ENCODE data around the gene MRPS30.
"Not testable (repeated sequence)": the region's sequence is repeated elsewhere in the genome, so short reads cannot be mapped to it uniquely, and the experiment has no call there.

Gene MRPS30

DNA sequence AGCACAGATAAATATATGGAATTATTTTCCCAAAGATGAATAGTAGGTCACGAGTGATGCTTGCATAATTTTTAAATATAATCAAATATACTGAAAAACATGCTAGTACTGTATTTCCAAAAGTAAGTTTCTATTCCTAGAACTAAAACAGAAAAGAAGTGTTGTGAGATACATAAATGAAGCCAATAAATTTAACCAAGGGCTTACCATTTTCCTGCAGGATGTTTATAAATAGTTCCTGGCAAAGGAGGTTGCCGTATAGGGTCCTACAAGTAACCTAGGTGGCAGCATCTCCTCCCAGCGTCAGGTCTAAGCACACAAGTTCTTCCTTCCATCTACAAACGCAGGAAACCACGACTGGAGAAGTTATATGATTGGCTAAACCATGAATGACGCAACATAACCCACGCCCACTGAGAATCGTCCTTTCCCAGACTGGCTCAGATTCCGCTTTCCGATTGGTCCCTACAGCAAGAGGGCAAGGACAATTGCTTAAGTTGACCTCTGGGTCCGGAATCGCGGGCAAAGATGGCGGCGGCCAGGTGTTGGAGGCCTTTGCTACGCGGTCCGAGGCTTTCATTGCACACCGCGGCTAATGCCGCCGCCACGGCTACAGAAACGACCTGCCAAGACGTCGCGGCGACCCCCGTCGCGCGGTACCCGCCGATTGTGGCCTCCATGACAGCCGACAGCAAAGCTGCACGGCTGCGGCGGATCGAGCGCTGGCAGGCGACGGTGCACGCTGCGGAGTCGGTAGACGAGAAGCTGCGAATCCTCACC is at the start of gene MRPS30:
Gene MRPS30, plus strand, starts transcription at position 513 of the 780 bp plus-strand sequence. Its CDS starts 16 bp downstream, at position 529.
- DNase-seq (ENCODE audit: low read depth) = peak; percentile 98

DNA sequence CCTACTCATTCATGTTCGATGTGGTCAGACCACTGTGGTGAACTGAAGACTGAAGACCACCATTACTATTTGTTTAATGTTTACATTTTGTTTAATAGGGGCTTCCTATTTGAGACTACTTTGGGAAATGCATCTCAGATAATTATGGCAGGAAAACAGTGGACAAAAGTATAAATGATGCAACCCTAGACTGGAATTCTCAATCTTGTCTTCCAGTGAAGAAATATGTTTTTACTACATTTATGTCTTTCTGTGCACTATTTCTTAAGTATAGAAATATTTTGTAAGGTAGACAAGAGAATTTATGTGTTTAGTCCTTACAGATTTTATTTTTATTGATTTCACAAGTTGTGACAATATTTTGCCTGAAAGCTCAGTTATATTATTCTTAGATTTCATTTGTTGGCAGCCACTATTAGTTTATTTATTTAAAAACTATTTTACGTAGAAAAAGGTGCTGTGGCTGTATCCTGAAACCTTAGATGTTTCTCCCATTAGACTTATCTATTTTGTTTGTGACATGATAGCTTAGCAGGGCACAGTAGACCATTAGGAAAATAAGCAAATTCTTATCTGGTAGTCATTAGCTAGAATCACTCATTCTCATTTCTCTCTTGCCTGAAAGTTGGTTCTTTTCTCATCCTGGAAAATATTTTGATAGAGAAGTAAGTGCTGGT is 39.4 kb upstream of the MRPS30 start:
- DNase-seq (ENCODE audit: low read depth) = no peak

DNA sequence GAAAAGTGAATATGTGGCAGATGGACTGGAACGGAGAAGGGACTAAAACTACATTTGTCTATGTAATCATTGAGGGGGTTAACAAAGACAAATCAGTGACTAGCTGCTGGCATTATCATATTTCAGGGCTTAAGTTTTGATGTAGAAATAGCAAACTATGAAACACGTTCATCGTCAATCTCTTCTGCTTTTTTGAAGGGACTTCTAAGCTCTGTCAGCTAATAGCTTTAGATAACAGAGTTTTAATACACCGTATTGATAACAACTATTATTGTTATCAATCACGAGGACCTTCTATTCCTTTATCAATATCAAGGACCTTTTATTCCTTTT is 38.9 kb upstream of the MRPS30 start:
- no peak for DNase-seq (ENCODE audit: low read depth)

DNA sequence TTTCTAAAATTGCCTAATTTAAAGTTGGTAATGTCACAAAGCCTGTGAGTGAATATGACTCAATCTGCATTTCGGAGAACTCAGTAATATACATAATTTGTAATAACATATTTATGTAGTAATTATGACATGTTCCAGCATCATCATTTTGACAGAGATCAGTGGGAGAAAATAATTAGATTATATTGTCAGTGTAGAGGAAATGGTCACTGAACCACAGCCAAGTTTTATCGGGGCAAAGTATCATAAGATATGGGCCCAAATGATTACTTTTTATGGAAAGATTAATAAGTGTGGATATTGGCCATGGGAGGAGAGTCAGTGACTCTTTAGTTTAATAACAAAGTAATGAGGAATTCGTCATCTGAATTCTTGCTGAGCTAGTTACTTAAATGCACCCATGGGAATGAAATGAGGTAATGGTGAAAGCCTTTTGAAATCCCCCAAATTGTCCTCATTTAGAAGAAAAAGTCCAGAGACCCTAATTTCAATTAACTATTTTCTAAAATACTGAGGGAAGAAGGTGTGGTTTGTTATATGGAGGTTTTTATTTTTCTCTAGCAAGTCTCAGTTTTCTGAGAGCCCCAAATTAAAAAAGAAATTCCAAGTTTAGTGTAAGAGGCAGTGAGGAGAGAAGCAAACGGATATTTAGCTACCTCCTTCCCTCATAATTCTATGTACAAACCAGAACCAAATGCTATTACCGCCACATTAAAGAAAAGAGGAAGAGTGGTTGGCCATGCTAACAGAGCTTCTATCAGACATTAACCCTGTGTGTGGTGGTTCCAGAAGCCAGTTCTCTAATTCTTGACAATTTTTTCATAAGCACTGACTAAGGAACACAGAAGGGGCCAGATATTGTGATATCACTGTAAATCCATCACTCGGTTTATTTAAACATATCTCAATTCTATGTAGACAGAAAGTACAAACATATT is 37.7 kb upstream of the MRPS30 start:
- no peak for DNase-seq (ENCODE audit: low read depth)

DNA sequence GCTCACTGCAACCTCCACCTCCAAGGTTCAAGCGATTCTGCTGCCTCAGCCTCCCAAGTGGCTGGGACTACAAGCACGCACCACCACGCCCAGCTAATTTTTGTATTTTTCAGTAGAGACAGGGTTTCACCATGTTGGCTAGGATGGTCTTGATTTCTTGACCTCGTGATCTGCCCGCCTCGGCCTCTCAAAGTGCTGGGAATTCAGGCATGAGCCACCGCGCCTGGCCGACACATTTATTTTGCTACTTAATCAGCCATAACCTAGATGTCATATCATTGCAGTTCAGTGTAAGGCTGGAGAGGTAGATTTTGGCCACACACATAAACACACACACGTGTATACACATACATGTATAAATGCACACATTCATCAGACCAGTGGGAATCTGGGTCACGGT is 36.4 kb upstream of the MRPS30 start:
- not testable (repeated sequence) for DNase-seq (ENCODE audit: low read depth)

DNA sequence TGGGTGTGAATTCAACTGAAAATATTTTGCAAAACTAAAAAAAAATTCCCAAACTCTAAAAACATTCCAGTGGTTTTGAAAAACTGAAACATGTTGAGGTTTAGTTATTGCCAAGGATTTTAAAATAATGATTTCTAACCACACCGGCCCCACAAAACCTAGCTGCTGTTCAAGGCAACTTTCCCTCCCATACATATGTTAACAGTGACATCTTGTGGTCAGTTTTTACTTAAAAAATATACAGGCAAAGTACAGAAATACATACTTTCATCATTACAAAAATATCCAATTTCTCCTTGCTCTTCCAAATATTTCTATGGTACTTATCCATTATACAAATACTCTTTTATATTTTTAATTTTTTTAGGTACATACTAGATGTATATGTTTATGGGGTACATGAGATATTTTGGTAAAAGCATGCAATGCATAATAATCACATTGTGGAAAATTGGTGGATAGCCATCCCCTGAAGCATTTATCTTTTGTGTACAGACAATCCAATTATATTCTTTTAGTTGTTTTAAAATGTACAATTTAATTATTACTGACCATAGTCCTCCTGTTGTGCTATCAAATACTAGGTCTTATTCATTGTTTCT is 34.4 kb upstream of the MRPS30 start:
- DNase-seq (ENCODE audit: low read depth) = peak; percentile 24

DNA sequence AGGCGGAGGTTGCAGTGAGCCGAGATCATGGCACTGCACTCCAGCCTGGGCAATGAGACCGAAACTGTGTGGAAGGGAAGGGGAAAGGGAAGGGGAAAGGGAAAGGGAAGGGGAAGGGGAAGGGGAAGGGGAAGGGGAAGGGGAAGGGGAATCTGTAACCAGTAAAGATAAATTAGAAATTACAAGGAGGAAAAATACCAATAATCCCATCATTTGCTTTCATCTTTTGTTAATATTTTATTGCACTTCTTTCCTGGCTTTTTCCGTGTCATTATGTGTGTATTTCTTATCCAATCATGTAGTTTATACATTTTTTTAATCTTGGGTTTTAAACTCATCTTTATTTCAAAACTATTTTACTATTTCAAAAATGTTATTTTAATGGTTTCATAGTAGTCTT is 29.6 kb upstream of the MRPS30 start:
- DNase-seq (ENCODE audit: low read depth) = no peak

DNA sequence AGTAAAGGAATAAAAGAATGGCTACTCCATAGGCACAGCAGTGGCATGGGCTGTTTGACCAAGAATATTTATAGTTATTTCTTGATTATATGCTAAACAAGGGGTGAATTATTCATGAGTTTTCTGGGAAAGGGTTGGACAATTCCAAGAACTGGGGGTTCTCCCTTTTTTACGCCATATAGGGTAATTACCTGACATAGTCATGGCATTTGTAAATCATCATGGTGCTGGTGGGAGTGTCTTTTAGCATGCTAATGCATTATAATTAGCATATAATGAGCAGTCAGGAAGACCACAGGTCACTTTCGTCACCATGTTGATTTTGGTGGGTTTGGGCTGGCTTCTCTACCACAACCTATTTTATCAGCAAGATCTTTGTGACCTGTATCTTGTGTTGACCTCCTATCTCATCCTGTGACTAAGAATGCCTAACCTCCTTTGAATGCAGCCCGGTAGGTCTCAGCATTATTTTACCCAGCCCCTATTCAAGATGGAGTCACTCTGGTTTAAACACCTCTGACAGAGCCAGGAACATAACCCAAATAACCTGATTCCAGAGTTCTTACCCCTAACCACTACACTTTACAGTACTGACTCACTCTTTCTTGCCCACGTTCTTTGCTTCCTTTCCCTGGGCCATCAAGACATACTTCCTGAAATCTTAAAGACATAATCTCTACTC is 25.0 kb upstream of the MRPS30 start:
- DNase-seq (ENCODE audit: low read depth) = no peak

DNA sequence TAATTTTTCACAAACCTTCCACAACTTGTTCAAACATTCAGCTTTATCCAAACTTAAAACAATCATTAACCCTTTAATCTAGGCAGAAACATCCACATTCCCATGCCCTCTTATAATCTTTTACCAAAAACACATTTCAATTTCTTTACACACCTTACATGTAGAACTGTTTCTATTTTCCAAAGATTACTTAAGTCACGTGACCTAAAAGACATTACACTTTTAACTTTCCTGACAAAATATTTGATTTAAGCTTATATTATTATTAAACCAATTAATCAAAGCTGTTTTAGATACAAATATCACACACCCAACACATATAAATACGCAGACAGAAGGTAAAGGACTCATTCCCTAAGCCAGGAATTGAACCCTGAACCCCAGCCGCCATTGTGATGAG is 21.0 kb upstream of the MRPS30 start:
- no peak for DNase-seq (ENCODE audit: low read depth)

DNA sequence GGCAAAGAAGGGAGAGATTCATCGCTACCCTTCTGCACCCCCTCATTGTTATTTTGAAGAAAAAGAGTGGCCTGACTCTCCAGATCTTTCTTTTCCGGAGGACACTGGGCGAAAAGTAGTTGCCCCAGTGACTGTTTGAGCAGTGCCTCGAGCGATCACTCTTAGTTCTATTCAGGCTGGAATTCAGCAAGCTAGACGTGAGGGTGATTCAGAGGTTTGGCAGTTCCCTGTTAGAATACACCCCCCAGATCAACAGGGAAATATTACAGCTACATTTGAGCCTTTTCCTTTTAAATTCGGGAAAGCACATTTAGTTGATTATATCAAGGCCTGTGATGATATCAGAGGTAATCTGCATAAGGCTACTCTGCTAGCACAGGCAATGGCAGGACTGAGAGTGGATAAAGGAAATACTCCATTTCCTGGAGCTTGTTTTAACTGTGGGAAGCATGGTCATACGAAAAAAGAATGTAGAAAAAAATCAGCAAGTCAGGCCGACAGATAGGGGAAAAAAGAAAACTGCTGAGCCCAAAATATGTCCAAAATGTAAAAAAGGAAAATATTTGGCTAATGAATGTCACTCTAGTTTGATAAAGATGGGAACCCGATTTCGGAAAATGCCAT is 19.3 kb upstream of the MRPS30 start:
- not testable (repeated sequence) for DNase-seq (ENCODE audit: low read depth)

DNA sequence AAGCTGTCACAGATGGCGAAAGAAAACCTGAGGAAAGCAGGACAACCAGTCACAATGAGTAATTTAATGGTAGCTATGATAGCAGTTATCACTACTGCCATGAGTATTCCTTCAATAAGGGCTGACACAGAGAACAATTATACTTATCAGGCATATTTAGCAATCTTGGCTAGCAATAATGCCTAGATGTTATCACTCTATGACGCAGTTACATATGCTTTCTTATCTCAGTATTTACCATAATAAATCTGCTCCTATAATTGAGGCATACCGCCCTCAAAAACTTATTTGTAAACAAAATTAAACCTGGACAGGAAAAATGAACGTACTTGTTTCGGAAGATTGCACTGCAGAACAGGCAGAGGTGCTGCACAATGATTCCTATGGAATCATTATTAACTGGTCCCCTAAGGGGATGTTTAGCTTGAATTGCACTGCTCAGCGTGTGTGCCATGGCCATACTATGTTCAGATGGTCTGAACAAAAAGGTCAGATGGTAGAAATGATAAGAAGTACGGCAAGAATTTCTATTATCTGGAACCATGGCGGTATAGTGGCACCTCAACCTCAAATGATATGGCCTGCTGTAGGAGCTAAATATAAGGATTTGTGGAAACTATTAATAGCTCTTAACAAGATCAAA is 16.6 kb upstream of the MRPS30 start:
- not testable (repeated sequence) for DNase-seq (ENCODE audit: low read depth)

DNA sequence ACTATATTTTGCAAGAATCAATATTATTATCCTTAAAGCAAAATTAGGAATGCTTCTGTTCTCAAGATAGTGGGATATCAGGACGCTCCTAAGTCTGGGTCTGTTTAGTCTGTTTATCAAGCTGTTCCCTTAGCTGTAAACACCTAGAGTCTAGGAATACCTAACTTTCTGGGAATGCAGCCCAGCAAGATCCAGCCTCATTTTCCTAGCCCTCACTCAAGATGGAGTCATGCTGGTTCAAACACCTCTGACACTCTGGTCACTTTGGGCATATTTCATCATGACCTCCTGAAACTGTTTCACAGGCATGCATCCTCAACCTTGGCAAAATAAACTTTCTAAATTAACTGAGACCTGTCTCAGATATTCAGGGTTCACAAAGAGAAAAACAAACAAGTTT is 14.4 kb upstream of the MRPS30 start:
- no peak for DNase-seq (ENCODE audit: low read depth)

DNA sequence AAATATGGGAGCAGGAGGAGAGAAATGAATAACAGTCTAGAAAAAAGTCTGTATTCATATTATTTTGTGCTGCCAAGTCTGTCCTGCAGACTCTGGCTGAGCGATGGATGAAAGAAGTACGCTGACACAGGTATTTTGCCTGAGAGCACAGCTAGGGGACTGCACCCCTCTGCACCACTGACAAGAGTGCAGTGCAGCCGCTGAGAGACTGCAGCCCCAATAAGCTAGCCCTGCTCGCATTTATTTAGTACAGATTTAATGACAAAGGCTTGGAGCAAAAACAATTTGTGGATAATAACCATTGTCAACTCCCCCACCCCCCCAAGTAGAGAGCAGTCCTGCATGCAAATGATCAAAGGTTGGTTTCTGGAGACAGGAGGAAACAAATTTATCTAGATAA is 13.3 kb upstream of the MRPS30 start:
- DNase-seq (ENCODE audit: low read depth) = no peak

DNA sequence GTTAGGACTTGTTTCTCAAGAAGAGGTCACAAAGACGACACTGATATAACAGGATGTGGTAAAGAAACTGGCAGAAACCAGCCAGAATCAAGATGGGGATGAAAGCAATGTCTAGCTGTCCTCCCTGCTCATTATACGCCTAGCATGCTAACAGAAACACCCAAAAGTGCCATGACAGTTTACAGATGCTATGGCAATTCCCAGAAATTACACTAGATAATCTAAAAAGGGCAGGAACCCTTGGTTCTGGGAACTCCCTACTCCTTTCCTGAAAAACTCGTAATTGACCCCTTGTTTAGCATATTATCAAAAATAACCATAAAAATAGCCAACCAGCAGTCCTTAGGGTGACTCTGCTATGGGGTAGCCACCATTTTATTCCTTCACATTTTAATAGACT is 10.9 kb upstream of the MRPS30 start:
- no peak for DNase-seq (ENCODE audit: low read depth)

DNA sequence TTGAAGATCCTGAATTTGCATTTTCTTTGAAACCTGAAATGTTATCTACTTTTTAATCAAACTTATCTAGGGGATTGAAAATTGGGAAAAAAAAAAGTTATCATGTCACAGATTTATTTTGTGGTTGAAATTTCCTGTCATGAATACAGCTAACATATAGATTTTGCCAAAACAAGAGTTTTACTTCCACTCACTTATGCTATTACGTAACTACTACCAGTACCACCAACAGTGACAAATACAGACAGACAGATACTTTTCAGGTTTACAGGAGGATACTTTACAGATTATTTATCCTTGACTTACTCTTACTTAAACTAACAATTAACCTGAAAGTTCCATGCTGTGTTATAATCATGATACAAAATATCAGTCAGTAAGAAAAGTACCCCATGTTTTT is 6.8 kb upstream of the MRPS30 start:
- DNase-seq (ENCODE audit: low read depth) = no peak

DNA sequence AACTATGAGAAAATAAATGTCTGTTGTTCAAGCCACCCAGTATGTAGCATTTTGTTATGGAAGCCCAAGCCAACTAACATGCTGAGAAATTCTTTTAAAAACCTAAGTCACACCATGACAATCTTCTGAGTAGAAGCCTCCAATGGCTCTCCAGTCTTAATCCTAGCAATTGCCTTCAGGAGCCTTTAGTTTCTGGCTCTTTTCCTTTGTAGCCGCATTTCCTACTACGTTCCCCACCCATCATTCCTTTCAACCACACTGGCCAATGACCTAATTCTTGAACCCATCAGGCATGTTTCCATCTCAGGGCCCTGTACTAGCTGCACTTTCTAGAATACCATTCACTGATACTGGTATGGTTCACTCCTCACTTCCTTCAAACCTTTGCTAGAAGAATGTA is 2.1 kb upstream of the MRPS30 start:
- no peak for DNase-seq (ENCODE audit: low read depth)

DNA sequence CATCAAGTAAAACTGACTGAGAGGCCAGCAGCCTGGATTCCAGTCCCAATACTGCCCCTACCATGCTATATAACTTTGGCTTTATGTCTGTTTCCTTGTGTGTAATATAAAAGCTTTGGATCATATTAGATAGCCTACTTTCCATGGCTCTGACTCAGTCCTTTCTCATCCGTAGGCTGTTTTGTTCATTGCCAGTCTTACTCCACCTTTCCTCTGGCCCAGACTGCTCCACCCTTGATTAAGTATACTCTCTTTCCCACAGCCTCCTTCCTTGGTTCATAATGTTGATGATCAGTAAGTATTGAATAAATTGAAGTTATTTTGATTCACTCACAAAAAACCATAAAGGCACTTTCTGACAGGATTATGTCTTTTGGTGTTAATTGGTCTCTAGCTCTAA is 1.5 kb upstream of the MRPS30 start:
- no peak for DNase-seq (ENCODE audit: low read depth)

DNA sequence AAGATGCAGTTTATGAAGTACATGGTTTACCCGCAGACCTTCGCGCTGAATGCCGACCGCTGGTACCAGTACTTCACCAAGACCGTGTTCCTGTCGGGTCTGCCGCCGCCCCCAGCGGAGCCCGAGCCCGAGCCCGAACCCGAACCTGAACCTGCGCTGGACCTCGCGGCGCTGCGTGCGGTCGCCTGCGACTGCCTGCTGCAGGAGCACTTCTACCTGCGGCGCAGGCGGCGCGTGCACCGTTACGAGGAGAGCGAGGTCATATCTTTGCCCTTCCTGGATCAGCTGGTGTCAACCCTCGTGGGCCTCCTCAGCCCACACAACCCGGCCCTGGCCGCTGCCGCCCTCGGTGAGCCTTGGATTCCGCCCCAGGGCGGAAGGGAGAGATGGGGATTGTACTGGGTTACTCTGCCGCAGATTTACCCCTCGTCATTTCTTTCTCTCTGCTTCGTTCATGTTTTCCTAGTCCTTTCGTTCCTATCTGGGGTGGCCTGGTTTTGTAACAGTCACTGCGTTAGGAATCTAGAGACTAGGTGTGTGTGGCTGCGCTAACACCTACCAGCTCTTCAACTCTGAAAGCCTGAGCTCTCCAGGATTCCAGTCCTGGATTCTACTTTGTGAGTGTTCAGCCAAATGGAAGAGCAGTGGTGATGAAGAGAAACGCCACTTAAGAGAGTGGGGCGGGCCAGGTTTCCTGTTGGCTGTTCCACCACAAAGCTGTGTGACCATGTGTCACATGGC is 638 bp downstream of the MRPS30 start:
- DNase-seq (ENCODE audit: low read depth) = peak; percentile 14

DNA sequence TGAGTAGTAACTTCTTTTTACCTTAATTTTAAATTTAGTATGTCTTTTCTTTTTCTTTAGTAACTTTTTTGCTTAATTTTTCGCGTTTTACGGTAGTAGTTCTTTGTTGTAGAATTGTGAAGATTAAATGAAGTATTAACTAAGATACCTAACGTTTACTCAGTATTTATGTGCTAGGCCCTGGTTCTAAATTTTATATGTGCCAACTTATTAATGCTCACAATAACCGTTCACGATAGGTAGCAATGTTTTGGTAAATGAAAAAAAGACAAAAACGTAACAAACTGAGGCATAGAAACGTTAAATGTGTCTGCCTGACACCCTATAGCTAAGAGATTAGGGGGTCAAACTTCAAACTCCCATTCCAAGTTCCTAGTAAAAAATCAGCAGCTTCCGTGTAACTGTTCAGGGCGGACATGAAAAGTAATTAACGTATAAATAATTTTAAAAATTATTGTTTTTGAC is 1.2 kb downstream of the MRPS30 start:
- no peak for DNase-seq (ENCODE audit: low read depth)

DNA sequence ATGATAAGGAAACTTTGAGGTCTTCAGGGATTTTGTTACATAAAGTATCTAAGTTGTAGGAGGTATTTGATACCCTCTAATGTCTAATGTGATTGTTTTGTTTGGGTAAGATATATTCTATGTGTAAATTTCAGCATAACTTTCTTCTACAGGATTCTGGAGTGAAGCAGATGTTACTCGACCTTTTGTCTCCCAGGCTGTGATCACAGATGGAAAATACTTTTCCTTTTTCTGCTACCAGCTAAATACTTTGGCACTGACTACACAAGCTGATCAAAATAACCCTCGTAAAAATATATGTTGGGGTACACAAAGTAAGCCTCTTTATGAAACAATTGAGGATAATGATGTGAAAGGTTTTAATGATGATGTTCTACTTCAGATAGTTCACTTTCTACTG is 6.0 kb downstream of the MRPS30 start:
- no peak for DNase-seq (ENCODE audit: low read depth)

Data from GM04504 (cell line).